ENCODE data around the gene AMELY.

- TF ChIP-seq CTCF (IDR thresholded peaks at IDR 0.05) = no peak
- no peak for TF ChIP-seq POLR2A (IDR thresholded peaks at IDR 0.05)
- TF ChIP-seq POLR2AphosphoS5 (IDR thresholded peaks at IDR 0.05) = no peak
Measured at GRCh38 chrY:6913362-6913761, 1.8 kb upstream of the AMELY start.
